CD4-positive, alpha-beta T cell treated with Interleukin-10 for 1 hour (primary cell): Measurements from ENCODE around the gene PUSL1.

Experiments
- DNase-seq: peaks from one replicate; pipeline ENCODE4 v3.0.0-alpha.2; 2020

Gene PUSL1

GRCh38 chr1:1326075-1326605 is 17.7 kb downstream of the PUSL1 start:
- DNase-seq = no peak

GRCh38 chr1:1327291-1327690 is 18.9 kb downstream of the PUSL1 start:
- DNase-seq = no peak

- DNase-seq = no peak
Measured at GRCh38 chr1:1328254-1328653, 19.9 kb downstream of the PUSL1 start.

GRCh38 chr1:1329304-1330210 is 21.2 kb downstream of the PUSL1 start:
- DNase-seq = no peak

GRCh38 chr1:1330366-1331067 is 22.1 kb downstream of the PUSL1 start:
- DNase-seq = no peak

GRCh38 chr1:1331068-1331965 is 22.9 kb downstream of the PUSL1 start, which contains the start of gene TAS1R3:
Gene TAS1R3 (plus strand): TSS chr1:1331280. CDS start chr1:1331346, 66 bp downstream.
- no peak for DNase-seq

GRCh38 chr1:1332031-1332755 is 23.8 kb downstream of the PUSL1 start:
- DNase-seq = no peak

GRCh38 chr1:1332774-1333480 is 24.5 kb downstream of the PUSL1 start:
- no peak for DNase-seq

GRCh38 chr1:1333551-1334241 is 25.3 kb downstream of the PUSL1 start:
- DNase-seq = no peak

- no peak for DNase-seq
Measured at GRCh38 chr1:1334835-1335234, 26.4 kb downstream of the PUSL1 start.

- no peak for DNase-seq
Measured at GRCh38 chr1:1335283-1335682, 26.9 kb downstream of the PUSL1 start.

GRCh38 chr1:1335792-1336248 is 27.4 kb downstream of the PUSL1 start:
- DNase-seq = no peak

GRCh38 chr1:1336446-1336845 is 28.0 kb downstream of the PUSL1 start:
- DNase-seq = no peak

- DNase-seq = no peak
Measured at GRCh38 chr1:1336931-1337792, 28.8 kb downstream of the PUSL1 start.

- peak; percentile 36 for DNase-seq
Measured at GRCh38 chr1:1337793-1338147, 29.4 kb downstream of the PUSL1 start.

- no peak for DNase-seq
Measured at GRCh38 chr1:1338278-1338677, 29.9 kb downstream of the PUSL1 start.

GRCh38 chr1:1340185-1340584 is 31.8 kb downstream of the PUSL1 start:
- DNase-seq = no peak

- DNase-seq = no peak
Measured at GRCh38 chr1:1340791-1341548, 32.6 kb downstream of the PUSL1 start.

- no peak for DNase-seq
Measured at GRCh38 chr1:1341549-1342021, 33.2 kb downstream of the PUSL1 start.
